Measurements from ENCODE around the gene KCNH2.

KCNH2 gene

DNA sequence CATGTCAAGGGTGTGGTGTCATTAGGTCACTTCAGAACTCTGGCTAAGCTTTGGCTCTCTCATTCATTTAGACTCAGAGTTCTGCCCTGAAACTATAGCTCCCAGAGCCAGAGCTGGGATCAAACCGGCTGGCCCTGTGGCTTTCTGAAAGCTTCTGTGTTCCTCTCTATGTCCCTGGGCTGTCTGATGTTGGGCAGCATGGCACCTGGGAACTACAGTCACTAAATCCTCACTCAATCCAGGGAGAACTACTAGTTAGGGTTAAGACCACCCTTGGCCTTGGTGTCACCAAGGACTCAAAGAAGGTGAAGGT lies 32.9 kb upstream of the KCNH2 start:
- no peak for TF ChIP-seq SIN3A (IDR thresholded peaks at IDR 0.05; ENCODE audit: borderline replicate concordance, insufficient read depth, low read length)
- no peak for TF ChIP-seq POLR2AphosphoS5 (IDR thresholded peaks at IDR 0.05; ENCODE audit: low read depth, low read length)
- TF ChIP-seq, protein P1, sequence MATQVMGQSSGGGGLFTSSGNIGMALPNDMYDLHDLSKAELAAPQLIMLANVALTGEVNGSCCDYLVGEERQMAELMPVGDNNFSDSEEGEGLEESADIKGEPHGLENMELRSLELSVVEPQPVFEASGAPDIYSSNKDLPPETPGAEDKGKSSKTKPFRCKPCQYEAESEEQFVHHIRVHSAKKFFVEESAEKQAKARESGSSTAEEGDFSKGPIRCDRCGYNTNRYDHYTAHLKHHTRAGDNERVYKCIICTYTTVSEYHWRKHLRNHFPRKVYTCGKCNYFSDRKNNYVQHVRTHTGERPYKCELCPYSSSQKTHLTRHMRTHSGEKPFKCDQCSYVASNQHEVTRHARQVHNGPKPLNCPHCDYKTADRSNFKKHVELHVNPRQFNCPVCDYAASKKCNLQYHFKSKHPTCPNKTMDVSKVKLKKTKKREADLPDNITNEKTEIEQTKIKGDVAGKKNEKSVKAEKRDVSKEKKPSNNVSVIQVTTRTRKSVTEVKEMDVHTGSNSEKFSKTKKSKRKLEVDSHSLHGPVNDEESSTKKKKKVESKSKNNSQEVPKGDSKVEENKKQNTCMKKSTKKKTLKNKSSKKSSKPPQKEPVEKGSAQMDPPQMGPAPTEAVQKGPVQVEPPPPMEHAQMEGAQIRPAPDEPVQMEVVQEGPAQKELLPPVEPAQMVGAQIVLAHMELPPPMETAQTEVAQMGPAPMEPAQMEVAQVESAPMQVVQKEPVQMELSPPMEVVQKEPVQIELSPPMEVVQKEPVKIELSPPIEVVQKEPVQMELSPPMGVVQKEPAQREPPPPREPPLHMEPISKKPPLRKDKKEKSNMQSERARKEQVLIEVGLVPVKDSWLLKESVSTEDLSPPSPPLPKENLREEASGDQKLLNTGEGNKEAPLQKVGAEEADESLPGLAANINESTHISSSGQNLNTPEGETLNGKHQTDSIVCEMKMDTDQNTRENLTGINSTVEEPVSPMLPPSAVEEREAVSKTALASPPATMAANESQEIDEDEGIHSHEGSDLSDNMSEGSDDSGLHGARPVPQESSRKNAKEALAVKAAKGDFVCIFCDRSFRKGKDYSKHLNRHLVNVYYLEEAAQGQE (IDR thresholded peaks at IDR 0.05; ENCODE audit: insufficient read depth in 1 of 2, low read depth in 2 of 2, low read length in 2 of 2), result no peak

DNA sequence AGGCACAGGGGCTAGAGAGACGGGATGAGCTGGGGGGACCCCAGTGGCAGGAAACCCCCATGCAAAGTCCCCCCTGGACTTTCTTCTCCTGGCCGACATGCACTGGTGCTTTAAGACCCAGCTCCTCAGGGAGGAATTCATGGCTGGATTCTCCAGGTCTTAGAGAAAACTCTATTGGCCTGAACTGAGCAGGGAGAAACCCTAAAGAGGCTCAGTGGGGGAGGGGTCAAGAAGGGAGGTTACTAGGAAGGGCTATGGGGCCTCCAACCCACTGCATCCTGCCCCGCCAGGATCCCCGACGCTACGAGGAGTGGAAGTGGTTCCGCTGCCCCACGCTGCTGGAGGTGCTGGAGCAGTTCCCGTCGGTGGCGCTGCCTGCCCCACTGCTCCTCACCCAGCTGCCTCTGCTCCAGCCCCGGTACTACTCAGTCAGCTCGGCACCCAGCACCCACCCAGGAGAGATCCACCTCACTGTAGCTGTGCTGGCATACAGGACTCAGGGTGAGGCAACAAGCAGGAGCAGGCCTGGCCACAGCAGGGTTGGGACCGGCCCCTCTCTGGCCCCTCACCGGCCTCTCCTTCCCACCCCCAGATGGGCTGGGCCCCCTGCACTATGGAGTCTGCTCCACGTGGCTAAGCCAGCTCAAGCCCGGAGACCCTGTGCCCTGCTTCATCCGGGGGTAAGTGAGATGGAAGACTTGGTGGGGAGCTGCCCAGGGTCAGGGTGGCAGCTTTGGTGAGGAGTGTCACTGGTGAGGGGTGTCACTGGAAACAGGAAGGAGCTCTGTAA lies 32.4 kb upstream of the KCNH2 start:
- TF ChIP-seq SIN3A (IDR thresholded peaks at IDR 0.05; ENCODE audit: borderline replicate concordance, insufficient read depth, low read length) (no peak), POLR2AphosphoS5 (IDR thresholded peaks at IDR 0.05; ENCODE audit: low read depth, low read length) (no peak), FOXP2 (optimal IDR thresholded peaks at IDR 0.05; ENCODE audit: borderline replicate concordance, extremely low read depth, extremely low read length, insufficient read depth) (no peak), TAF1 (IDR thresholded peaks at IDR 0.05; ENCODE audit: borderline replicate concordance, insufficient read depth, low read length) (no peak)
- TF ChIP-seq, protein P1 (IDR thresholded peaks at IDR 0.05; ENCODE audit: insufficient read depth in 1 of 2, low read depth in 2 of 2, low read length in 2 of 2), result no peak

DNA sequence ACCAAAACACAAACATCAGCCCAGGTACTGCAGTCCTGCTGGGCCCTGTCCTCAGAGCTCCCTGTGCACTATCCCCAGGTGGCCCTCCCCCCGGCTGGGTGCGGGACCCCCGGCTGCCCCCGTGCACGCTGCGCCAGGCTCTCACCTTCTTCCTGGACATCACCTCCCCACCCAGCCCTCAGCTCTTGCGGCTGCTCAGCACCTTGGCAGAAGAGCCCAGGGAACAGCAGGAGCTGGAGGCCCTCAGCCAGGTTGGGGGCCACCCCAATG lies 31.9 kb upstream of the KCNH2 start:
- no peak for TF ChIP-seq FOXP2 (optimal IDR thresholded peaks at IDR 0.05; ENCODE audit: borderline replicate concordance, extremely low read depth, extremely low read length, insufficient read depth)
- no peak for TF ChIP-seq SIN3A (IDR thresholded peaks at IDR 0.05; ENCODE audit: borderline replicate concordance, insufficient read depth, low read length)
- TF ChIP-seq TAF1 (IDR thresholded peaks at IDR 0.05; ENCODE audit: borderline replicate concordance, insufficient read depth, low read length), result no peak
- no peak for TF ChIP-seq POLR2AphosphoS5 (IDR thresholded peaks at IDR 0.05; ENCODE audit: low read depth, low read length)
- TF ChIP-seq, protein P1 (IDR thresholded peaks at IDR 0.05; ENCODE audit: insufficient read depth in 1 of 2, low read depth in 2 of 2, low read length in 2 of 2), result no peak

DNA sequence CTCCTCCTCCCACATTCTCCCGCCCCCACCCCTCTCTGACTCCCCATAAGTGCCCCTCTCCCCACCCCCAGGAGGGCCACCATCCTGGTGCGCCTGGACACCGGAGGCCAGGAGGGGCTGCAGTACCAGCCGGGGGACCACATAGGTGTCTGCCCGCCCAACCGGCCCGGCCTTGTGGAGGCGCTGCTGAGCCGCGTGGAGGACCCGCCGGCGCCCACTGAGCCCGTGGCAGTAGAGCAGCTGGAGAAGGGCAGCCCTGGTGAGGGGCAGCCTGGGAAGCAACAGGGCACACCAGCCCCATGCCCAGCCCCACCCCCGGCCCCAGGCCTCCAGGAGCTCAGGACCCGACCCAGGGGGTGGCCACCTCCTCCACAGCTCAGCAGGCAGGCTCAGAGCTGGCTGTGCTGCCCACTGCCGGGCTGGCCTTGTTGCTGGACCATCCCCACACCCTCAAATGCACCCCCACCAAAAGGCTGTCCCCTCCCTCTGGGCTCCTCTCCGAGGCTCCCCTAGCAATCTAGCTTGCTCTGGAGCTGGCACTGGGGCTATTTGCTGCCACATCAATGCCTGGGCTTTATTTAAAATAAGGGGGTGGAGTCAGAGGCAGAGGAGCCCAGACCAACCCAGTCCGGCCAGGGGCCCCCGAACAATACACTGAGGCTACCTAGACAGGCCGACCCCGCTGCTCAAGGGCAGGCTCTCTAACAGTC lies 31.4 kb upstream of the KCNH2 start:
- TF ChIP-seq, protein P1 (IDR thresholded peaks at IDR 0.05; ENCODE audit: insufficient read depth in 1 of 2, low read depth in 2 of 2, low read length in 2 of 2), result no peak
- no peak for TF ChIP-seq SIN3A (IDR thresholded peaks at IDR 0.05; ENCODE audit: borderline replicate concordance, insufficient read depth, low read length)
- TF ChIP-seq POLR2AphosphoS5 (IDR thresholded peaks at IDR 0.05; ENCODE audit: low read depth, low read length), result no peak
- TF ChIP-seq FOXP2 (optimal IDR thresholded peaks at IDR 0.05; ENCODE audit: borderline replicate concordance, extremely low read depth, extremely low read length, insufficient read depth), result no peak
- TF ChIP-seq TAF1 (IDR thresholded peaks at IDR 0.05; ENCODE audit: borderline replicate concordance, insufficient read depth, low read length), result no peak
